Amniotic epithelial cell (primary cell): ENCODE data around the gene PLK3.
"Not testable (repeated sequence)": the region's sequence is repeated elsewhere in the genome, so short reads cannot be mapped to it uniquely, and the experiment has no call there.

Experiments used
- DNase-seq: peaks from one replicate; pipeline ENCODE4 v3.0.0-alpha.2; 2010; ENCODE audit warnings: low read depth

Gene PLK3

DNA sequence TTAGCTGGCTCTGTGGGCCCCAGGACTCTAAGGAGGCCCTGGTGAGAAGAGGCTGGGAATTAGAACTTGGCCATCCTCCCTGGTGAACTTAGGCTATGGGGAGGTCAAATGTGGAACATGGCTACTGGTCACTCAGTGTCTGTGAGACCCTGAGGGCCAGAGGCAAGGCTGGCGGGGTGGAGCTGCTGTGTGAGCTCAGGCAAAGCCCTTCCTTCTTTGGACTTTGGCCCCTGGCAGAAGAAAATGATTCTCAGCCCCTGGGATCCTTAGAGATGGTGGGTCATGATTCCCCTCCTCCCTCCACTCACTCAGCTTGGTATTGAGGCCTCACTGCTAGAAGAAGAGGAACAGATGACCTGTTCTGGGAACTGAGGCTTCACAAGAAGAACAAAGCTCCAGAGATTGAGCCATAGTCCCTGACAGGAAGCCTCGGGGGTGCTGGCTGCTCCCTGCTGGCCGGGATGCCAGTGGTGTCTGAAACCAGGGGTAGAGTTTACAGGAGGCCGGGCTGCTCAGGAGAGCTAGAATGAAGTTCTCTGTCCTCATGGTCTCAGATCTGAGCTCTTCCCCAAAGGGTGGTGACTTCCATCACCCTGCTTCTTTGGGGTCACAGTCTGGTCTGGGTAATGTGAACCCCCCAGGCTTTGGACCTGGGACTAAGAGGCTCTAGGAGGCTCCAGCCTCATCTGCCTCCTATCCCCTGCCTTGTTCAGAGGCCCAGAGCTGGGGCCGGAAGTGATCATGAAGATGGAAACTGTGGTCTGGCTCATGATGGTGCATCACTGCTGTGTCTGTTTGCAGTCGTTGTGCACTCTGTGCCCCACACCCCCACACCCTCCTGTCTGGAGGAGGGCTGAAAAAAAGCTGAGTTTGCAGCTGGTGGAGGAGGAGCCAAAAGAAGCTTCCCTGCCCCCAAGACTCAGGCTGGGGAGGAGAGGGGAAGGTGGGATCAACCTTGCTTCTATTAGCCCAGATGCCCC lies 9.1 kb downstream of the PLK3 start:
- peak; percentile 90 for DNase-seq

DNA sequence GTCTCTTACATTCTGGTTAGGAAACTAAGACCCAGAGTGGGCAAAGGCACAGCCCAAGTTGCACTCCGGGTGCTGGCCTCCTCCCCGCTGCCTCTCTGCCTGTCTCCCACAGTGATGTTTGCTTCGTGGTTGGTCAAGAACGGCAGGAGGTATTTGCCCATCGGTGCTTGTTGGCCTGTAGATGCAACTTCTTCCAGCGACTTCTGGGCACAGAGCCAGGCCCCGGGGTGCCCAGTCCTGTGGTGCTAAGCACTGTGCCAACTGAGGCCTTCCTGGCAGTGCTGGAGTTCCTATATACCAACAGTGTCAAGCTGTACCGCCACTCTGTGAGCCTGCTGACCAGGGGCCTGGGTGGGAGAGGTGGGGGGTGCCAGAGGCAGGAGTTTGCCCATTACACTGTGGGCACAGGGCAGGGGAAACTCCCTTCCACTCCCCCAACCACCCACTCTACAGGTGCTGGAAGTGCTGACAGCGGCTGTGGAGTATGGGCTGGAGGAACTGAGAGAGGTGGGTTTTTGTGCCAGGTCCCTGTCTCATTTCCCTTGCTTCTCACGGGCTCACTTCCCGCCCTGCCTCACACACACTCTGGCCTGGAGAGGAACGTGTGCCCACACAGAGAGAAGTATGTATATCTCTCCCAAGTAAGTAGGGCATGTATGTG lies 10.1 kb downstream of the PLK3 start:
- peak; percentile 48 for DNase-seq

DNA sequence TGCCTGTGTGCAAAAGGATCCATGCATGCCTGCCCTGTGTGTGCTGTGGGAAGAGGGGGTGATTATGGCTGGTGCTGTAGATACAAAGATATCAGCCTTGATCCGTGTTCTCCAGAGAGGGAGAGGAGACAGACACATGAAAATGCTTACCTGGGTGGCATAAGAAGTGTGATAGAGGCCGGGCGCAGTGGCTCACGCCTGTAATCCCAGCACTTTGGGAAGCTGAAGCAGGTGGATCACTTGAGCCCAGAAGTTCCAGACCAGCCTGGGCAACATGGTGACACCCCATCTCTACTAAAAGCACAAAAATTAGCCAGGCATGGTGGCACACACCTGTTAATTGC lies 10.6 kb downstream of the PLK3 start:
- not testable (repeated sequence) for DNase-seq

DNA sequence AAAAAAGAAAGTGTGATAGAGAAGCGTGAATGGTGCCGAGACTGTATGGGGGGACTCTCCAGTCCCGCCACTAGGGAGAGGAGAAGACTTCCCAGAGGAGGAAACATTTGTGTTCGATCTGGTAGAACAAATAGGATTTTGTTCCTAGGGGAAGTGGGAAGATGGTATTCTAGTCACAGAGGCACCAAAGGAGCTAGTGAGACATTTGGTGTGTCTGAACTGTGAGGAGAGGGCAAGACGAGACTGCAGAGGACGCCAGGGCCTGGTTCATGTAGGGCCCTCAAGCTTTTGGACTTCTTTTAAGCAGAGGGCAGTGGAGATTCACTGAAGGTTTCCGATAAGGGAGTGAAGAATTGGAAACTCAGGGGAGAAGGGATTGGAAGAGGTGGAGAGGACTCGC lies 11.1 kb downstream of the PLK3 start:
- no peak for DNase-seq

DNA sequence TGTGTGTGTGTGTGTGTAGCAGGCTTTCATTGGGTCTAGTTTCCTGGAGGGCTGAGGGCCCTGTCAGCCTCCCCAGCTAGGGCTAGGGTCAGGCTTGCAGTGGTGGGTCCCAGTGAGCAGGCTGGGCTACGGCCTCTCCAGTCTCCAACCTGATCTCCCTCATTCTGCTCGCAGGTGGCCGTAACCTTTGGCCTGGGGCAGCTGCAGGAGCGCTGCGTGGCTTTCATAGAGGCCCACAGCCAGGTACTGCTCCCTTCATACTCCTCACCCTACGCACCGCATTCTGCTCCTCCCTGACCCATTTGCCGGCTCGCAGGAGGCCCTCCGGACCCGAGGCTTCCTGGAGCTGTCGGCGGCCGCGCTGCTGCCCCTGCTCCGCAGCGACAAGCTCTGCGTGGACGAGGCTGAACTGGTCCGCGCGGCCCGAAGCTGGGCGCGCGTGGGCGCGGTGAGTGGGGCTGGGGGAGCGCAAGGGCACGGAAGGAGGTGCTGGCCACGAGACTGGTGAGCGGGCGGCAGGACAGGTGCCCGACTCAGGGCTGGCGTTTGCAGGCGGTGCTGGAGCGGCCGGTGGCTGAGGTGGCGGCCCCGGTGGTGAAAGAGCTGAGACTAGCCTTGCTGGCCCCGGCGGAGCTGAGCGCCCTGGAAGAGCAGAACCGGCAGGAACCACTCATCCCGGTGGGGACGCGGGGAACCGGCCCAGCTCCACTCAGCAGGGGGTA lies 12.8 kb downstream of the PLK3 start:
- no peak for DNase-seq

DNA sequence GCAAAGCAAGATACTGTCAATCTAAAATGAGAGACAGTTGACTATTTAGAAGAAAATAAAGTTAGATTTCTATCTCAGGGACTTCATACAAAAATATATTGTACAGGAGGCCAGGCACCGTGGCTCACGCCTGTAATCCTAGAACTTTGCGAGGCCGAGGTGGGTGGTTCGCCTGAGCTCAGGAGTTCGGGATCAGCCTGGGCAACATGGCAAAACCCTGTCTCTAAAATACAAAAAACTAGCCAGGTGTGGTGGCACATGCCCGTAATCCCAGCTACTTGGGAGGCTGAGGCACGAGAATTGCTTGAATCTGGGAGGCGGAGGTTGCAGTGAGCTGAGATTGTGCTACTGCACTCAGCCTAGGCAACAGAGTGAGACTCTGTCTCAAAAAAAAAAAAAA lies 15.7 kb downstream of the PLK3 start:
- not testable (repeated sequence) for DNase-seq

DNA sequence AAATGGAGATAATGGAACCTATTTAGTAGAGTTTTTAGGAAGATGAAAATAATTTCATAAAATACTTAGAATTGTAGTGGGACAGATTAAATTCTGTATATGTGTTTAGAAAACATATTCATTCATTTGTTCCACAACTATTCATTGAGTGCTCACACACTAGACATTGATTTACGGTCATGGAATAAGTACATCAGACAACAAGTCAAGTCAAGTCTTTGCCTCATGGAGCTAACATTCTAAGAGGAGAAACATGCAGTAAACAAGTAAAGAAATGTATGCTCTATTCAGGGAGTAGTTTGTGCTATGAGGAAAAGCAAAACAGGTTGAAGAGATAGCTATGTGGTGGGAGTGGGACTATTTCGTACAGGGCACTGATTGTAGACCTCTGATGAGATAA lies 17.1 kb downstream of the PLK3 start:
- no peak for DNase-seq

DNA sequence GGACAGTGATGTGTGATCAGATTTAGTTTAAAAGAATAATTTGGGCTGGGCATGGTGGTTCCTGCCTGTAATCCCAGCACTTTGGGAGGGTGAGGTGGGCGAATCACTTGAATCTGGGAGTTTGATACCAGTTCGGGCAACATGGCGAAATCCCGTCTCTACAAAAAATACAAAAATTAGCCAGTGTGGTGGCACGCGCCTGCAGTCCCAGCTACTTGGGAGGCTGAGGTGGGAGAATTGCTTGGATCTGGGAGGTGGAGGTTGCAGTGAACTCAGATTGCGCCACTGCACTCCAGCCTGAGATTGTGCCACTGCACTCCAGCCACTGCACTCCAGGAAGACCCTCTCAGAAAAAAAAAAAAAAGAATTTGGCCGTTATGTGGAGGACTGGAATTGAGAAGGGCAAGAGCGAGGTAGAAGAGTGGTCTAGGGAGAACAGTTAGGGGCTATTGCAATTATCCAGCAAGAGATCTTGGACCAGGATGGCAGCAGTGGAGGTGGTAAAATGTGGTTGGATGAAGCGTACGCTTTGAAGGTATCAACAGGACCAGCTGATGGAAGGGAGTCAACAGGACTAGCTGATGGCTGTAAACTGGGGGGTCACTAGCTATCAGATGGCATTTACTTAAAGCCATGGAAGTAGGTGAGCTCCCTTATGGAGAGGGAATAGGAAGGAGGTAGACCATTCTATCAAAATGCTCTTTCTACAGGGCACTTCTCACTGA lies 17.8 kb downstream of the PLK3 start:
- no peak for DNase-seq

DNA sequence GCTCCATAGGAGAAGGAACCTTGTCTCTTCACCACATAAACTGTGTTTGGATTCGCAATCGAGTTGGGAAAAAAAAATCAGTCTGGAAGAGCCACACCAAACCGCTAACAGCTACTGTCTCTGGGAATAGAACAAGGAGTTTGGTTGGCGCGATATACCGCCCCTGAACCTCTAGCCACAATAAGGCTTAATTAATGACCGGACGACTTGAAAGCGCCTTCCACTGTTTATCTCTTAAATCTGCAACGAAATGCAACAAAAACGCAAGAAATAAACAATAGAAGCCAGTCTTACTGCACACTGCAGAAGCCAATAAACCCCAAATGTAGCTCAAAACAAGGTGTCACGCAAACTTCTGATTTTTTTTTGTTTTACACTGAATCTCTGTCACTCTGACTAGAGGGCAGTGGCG lies 19.0 kb downstream of the PLK3 start:
- peak; percentile 70 for DNase-seq

DNA sequence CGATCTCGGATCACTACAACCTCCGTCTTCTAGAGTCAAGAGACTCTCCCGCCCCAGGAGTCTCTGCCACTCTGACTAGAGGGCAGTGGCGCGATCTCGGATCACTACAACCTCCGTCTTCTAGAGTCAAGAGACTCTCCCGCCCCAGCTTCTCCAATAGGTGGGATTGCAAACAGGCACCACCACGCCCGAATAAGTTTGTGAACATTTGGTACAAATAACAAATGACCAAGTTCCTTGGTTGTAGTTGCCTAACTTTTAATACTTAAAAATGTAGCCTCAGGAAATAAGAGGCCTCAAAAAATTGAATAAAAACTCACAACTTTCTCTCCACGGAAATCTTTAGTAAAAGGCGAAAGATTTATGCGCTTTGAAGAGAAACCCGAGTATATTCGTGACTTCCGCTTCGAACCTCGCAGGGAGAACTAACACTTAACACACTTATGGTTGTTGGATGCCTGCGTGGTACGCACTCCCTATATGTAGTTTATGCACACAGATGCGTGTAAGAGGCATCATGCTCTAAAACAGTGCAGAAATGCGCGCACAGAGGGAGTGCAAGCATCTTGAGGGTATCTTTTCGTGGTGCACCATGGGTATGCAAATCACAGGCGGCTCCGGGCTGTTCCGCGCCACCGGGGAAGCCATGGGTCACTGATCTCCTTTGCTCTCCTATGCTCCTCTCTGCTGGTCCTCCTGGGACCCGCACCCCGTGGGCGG lies 19.6 kb downstream of the PLK3 start:
- DNase-seq, result peak; percentile 96

DNA sequence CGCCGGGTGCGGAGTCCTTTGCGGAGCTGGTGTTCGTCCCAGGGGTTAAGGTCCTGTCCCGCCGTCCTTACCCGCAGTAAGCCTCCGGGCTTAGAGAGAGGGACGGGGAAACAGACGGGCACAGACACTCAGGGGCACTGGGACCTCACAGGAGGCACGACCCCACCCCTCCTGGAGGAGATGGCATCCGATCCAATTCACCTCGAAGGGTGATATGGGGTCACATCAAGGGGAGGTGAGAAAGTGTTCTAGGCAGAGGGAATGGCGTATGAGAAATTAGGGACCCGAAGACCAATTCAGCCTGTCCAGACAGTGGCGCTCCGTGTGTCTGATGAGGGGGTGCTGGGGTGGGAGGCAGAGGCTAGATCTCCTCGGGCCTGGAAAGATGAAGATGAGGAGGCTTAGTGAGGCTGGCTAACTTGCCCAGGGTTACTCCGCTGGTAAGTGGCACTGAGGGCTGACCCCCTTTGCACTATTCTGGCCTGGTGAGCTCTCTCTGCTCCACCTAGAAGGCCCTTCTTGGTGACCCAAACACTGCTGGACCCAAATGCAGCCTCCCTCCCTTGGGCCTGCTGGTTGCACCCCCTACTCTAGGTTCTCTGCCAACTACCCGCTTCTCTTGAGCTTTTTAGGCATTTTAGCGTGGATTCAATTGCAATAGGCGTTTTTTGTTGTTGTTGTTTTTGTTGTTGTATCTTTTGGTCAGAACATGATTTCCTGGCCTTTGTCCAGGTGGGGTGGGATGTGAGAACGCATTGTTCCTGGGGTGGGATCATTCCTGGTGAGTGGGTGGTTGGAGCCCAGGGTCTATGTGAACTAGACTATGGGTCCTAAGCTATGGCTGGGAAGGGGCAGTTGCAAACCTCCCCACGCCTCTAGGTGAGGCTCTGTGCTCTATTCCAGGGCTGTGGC lies 20.4 kb downstream of the PLK3 start:
- no peak for DNase-seq

DNA sequence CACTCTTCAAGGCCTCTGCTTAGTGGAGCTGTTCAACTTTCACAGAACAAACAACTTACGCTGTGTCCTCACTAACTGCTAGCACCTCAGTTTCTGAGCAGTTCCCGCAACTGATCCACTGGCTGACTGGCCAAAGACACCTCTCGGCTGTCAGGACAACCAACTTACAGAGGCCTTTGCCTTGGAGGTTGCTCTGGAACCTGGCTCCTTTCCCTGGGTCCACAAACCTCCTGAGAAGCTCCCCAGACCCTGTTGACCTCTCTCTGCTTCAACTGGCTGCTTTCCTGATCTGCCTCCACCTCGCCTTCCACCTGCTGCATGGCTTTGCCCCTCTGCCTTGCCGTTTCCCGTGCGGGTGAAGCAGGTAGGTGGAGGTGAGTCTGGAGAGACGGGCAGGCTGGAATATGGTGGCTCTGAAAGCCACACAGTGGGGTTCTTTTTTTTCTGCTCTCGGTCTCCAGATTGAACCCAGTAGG lies 21.1 kb downstream of the PLK3 start:
- DNase-seq, result no peak

DNA sequence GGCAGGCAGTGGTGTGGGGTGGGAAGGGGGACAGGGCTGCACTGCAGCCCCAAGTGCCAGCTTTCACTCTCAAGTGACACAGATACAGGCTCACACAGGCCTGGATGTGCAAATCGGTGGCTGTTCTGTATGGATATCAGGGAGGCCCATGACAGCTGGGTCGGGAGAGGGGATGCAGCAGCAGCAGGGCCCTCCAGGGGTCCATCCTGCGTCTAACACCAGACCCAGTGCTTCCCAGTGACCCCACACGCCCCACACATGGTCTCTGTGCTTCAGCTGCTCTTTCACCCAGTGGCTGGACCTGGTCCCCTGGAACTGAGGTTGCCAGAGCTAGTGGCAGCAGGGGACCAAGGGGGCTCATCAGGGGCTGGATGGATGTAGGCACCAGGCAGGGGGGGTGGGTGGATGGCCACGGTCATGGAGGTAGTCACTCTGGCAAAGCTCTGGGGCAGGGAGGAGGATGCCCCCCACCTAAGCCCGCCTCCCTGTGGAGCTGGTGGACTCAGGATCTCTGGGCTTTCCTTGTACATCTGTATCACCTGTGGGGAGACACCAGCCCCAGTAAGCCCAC lies 22.0 kb downstream of the PLK3 start:
- no peak for DNase-seq

DNA sequence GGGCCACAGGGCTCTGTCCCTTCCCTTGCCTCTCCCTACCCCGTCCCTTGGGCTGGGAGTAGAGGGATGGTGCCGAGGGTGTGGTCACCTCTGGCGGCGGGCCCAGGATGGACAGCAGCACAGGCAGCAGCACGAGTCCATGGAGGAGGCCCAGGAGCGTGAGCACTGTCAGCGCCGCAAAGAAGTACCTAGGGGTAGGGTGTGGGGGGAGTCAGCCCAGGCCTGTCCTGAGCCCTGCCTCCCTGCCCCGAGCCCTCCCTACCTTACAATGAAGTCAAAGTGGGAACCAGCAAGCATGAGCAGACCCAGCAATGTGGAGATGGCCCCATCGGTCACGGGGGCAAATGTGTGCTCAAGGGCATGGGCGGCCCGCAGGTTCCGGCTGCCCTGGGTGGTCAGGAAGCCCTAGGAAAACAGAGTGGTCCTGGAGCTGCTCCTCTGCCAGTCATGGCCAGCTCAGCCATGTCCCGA lies 22.8 kb downstream of the PLK3 start:
- no peak for DNase-seq

DNA sequence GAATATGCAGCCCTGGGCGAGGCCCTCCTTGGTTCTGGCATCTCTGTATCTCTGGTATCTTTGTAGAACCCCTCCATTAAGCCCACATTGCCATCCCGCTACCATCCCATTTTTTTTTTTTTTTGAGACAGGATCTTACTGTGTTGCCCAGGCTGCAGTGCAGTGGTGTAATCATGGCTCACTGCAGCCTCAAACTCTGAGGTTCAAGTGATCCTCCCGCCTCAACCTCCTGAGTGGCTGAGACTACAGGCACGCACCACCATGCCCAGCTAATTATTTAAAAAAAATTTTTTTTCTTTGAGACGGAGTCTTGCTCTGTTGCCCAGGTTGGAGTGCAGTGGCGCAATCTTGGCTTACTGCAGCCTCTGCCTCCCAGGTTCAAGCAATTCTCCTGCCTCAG lies 24.2 kb downstream of the PLK3 start:
- DNase-seq, result not testable (repeated sequence)

DNA sequence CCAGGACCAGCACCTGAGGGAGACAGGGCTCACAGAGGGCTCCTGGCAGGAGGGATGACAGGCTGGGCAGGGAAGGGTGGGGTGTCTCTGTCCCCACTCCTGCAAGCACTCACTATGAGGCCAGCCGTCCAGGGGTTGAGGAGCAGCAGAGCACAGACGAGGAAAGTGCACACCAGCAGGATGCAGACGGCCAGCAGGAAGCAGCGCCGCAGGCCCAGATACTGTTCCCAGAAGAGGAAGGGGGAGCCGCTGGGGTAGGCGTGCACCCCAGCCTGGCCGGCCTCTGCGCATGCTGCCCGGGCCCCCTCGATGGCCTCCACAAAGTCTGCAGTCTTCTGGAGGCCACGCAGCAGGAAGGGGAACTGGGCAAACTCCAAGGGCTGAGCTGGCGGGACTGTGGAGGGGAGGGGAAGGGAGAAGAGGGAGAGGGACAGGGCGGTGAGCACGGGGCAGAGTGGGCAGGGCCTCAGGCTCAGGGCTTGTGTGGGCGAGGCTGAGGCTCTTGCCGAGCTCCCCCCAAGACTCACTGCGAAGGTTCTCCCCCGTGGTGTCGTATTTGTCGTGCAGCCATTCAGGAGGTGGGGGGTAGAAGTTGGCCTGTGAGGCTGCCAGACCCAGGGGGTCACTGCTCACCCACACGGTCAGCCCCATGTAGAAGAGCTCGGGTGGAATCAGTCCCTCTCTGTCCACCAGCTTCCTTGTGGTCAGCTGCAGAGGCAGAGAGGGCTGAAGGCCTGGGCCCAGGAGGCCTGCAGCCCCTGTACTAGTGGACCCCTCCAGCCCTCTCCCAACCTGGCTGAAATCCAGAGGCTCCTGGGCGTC lies 26.4 kb downstream of the PLK3 start:
- DNase-seq, result no peak

DNA sequence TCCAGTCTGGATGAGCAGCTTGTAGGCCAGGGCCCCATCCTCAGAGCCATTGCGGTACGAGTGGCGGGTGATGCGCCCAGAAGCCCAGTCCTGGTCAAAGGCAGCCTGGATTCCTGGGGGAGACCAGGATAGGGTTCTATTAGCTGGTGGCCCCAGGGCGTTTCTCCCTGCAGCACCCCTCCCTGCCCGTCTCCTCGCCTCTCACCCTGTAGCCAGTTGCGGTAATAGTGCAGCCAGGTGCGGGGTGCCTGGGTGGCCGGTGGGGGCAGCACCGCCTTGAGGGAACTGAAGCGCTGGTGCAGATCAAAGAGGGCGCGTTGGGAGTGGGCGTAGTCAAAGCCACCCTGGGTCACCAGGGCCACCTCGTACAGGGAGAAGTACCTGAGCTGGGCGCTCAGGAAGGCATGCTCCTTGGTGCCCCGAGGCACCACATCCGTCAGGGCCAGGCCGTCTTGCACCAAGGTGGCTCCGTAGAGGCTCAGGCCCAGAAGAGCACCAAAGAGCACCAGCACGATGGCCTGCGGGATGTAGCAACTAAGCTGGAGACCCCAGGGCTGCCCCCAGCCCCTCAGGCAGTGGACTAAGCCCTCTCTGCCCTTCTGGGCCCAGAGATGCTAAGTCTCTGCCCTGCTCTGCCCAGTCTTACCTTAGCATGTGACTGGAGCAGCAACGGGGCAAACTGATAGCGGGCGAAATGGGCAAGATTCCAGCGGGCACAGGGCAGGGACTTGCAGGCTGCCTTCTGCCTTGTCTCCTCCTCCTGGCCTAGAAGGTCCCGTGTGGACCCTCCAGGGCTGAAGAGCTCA lies 27.2 kb downstream of the PLK3 start:
- DNase-seq, result no peak
